OCI-LY3 (cell line): Measurements from ENCODE around the gene CST5.
"Not testable (repeated sequence)": the region's sequence is repeated elsewhere in the genome, so short reads cannot be mapped to it uniquely, and the experiment has no call there.

Experiments
- H2AFZ ChIP-seq: fragments of 200-600, 300-600 bp; shearing (Covaris generic); 2 replicates; pipeline ENCODE4 v1.6.0; 2014; ENCODE audit warnings: antibody characterized with exemption, low read depth, low read length
- H3K27ac ChIP-seq: fragments of 200-600, 300-600 bp; sonication (generic); 2 replicates; pipeline ENCODE4 v1.5.1; 2014; ENCODE audit warnings: mild to moderate bottlenecking, low read length, moderate library complexity, mixed read lengths
- H3K27me3 ChIP-seq: fragments of 200-600, 300-600 bp; sonication (generic); 2 replicates; pipeline ENCODE4 v1.6.1; 2014; ENCODE audit warnings: low read depth, low read length, mixed read lengths
- H3K36me3 ChIP-seq: fragments of 200-600, 300-600 bp; sonication (generic); replicated peaks from 2 replicates; pipeline ENCODE3; 2014; ENCODE audit warnings: low read depth, low read length, mixed read lengths
- H3K4me1 ChIP-seq: fragments of 300-600, 200-600 bp; sonication (generic); 2 replicates; pipeline ENCODE4 v1.6.1; 2014; ENCODE audit warnings: low read length, mixed read lengths
- H3K4me2 ChIP-seq: fragments of 200-600, 300-600 bp; sonication (generic); 2 replicates; pipeline ENCODE4 v1.6.1; 2014; ENCODE audit warnings: low read length, mixed read lengths
- H3K4me3 ChIP-seq: fragments of 300-600, 200-600 bp; sonication (generic); 2 replicates; pipeline ENCODE4 v1.5.1; 2014; ENCODE audit warnings: antibody characterized with exemption, mild to moderate bottlenecking, low read length, moderate library complexity
- H3K79me2 ChIP-seq: fragments of 300-600, 200-600 bp; shearing (Covaris generic); 2 replicates; pipeline ENCODE4 v1.6.1; 2014; ENCODE audit warnings: mild to moderate bottlenecking, low read length, mixed read lengths
- H3K9ac ChIP-seq: fragments of 300-600, 200-600 bp; shearing (Covaris generic); 2 replicates; pipeline ENCODE4 v1.6.0; 2014; ENCODE audit warnings: mild to moderate bottlenecking, low read length, moderate library complexity
- H3K9me3 ChIP-seq: fragments of 200-600, 300-600 bp; shearing (Covaris generic); 2 replicates; pipeline ENCODE4 v1.6.1; 2014; ENCODE audit warnings: low read length, mixed read lengths; ENCODE audit not compliant: insufficient read depth
- H4K20me1 ChIP-seq: fragments of 200-600, 300-600 bp; sonication (generic); 2 replicates; pipeline ENCODE4 v1.6.1; 2016; ENCODE audit warnings: low read length, mixed read lengths; ENCODE audit not compliant: insufficient read depth
- CTCF ChIP-seq: fragments of 200-600, 300-600 bp; sonication (generic); IDR thresholded peaks from 2 replicates; pipeline ENCODE4 v1.5.1; 2014; ENCODE audit warnings: antibody characterized with exemption, low read length, low read depth
- EZH2phosphoT487 ChIP-seq: fragments of 200-600 bp; shearing (Covaris generic); IDR thresholded peaks from 2 replicates; pipeline ENCODE4 v1.6.1; 2018; ENCODE audit warnings: antibody characterized with exemption, mixed run types, low read depth

The CST5 gene

DNA sequence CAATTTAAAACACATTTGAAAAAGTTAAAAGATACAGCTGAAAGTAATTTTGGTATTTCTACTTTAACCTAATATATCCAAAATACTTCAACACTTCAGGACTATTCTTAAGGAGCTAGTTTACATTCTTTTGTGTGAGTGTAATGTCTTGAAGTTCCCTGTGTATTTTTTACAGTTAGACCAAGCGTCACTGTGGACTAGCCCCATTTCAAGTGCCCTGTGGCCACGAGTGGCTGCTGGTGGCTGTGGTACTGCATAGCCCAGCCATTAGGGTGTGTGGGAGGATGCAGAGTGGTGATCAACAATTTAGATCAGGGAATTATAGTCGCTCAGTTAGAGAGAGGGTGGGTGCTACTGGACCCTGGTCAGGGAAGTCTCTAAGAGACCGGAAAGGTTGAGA is 869 bp upstream of the CST5 start:
- Histone ChIP-seq H3K9me3 (no peaks in the 10 kb centered on the region), H2AFZ (no peak overlapping the region), H3K27me3 (0 out of 2 replicates have a peak, but pooled peaks cover 12% of the 10 kb centered on the region), H3K4me2 (no peak overlapping the region), H3K4me1 (no peaks in the 10 kb centered on the region), H3K27ac (no peak overlapping the region), H3K9ac (no peak overlapping the region), H3K36me3 (no peaks in the 10 kb centered on the region), H4K20me1 (no peaks in the 10 kb centered on the region), H3K4me3 (no peak overlapping the region), H3K79me2 (no peaks in the 10 kb centered on the region)
- TF ChIP-seq CTCF (no peak), EZH2phosphoT487 (no peak)

DNA sequence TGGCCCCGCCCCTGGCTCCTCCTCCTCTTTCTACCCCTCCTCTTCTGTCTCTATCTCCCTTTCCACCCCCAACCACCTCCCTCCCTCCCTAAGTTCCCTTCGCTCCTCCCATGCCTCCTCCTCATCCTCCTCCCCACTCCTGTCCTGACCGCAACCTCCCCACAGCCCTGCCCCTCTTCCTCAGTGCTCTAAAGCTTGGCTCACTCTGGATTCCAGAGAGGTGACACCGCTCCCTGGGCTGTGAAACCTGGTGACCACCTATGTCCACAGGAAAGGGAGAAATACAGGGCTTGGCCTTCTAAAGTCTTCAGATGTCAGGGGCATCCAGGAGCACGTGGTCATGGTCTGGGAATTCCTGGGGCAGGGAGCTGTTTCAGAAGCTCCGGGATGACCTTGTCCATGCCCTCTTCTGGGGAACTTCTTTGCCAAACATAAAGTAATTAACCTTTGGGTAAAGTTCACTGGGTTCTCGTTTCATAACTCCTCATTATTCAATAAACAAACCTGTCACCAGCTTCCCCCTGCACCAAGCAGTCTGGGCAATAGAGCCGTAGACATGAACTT is 345 bp upstream of the CST5 start:
- Histone ChIP-seq H4K20me1 (no peaks in the 10 kb centered on the region), H2AFZ (no peak overlapping the region), H3K4me3 (no peak overlapping the region), H3K79me2 (no peaks in the 10 kb centered on the region), H3K27me3 (0 out of 2 replicates have a peak, but pooled peaks cover 13% of the 10 kb centered on the region), H3K36me3 (no peaks in the 10 kb centered on the region), H3K9ac (no peak overlapping the region), H3K4me2 (no peak overlapping the region), H3K27ac (no peak overlapping the region), H3K9me3 (no peaks in the 10 kb centered on the region), H3K4me1 (no peaks in the 10 kb centered on the region)
- TF ChIP-seq CTCF (no peak), EZH2phosphoT487 (no peak)

GRCh38 chr20:23878787-23879186 is 761 bp downstream of the CST5 start:
- Histone ChIP-seq H3K27me3 (peaks cover 24% of the 10 kb centered on the region), H3K9ac (no peak overlapping the region), H3K27ac (no peak overlapping the region), H4K20me1 (no peaks in the 10 kb centered on the region), H3K9me3 (no peaks in the 10 kb centered on the region), H3K79me2 (no peaks in the 10 kb centered on the region), H3K4me3 (no peak overlapping the region), H3K4me1 (no peaks in the 10 kb centered on the region), H2AFZ (no peak overlapping the region), H3K4me2 (no peak overlapping the region), H3K36me3 (no peaks in the 10 kb centered on the region)
- TF ChIP-seq CTCF (no peak), EZH2phosphoT487 (no peak)

DNA sequence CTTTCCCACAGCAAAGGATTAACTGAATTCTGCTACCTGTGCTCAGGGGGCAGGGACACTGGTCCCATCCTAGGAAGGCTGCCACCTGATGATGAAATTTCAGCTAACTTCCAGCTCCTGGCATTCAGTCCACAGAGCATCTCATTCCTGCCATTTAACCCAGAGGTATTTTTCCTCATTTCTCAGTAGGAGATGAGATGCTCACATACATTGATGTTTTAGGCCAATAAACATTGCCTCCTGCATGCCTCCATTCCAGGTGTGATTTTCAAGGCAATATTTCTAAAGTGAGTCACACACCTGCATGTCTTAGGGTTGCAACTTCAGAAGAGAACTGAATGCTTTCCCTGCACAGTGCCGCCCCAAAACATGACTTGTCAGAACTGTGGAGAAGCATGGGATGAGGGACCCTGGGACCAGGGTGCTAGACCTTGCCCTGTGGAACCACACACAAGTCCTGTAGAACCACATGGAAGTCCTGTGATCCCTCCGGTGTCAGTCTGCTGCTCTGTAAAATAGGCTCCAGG is 1.5 kb downstream of the CST5 start:
- not testable (repeated sequence) for H3K4me1 ChIP-seq, H3K9ac ChIP-seq, H3K36me3 ChIP-seq, H3K9me3 ChIP-seq, H3K27ac ChIP-seq, H4K20me1 ChIP-seq, H3K79me2 ChIP-seq, H3K4me2 ChIP-seq, H2AFZ ChIP-seq, H3K4me3 ChIP-seq
- H3K27me3 ChIP-seq: peaks cover 31% of the 10 kb centered on the region
